Measurements from ENCODE around the gene SFTA2.
"Not testable (repeated sequence)": the region's sequence is repeated elsewhere in the genome, so short reads cannot be mapped to it uniquely, and the experiment has no call there.

The SFTA2 gene

GRCh38 chr6:30942338-30943060 is 10.5 kb upstream of the SFTA2 start:
- 18% methylated on average over 15 of the region's 15 CpGs for WGBS
- 0 out of 2 replicates have a peak overlapping the region, but pooled peaks have one; percentile 3 for H3K4me3 ChIP-seq (ENCODE audit: low read length)
- no peak overlapping the region for H3K27ac ChIP-seq (ENCODE audit: low read depth, low read length)
- H3K9me3 ChIP-seq (ENCODE audit: insufficient read depth, low read depth, low read length): no peaks in the 10 kb centered on the region
- peaks cover 8% of the 10 kb centered on the region for H3K4me1 ChIP-seq (ENCODE audit: insufficient read depth, low read length)
- H3K9ac ChIP-seq (ENCODE audit: low read depth, low read length): peak overlapping the region; percentile 28
- H3K36me3 ChIP-seq (ENCODE audit: insufficient read depth, low read length): no peaks in the 10 kb centered on the region
- no peaks in the 10 kb centered on the region for H3K27me3 ChIP-seq (ENCODE audit: insufficient read depth, low read length)

- Histone ChIP-seq H3K27me3 (ENCODE audit: insufficient read depth, low read length) (no peaks in the 10 kb centered on the region), H3K36me3 (ENCODE audit: insufficient read depth, low read length) (no peaks in the 10 kb centered on the region), H3K4me1 (ENCODE audit: insufficient read depth, low read length) (peaks cover 11% of the 10 kb centered on the region), H3K9me3 (ENCODE audit: insufficient read depth, low read depth, low read length) (no peaks in the 10 kb centered on the region), H3K4me3 (ENCODE audit: low read length) (no peak within 1 kb of the TSS), H3K9ac (ENCODE audit: low read depth, low read length) (no peak within 1 kb of the TSS), H3K27ac (ENCODE audit: low read depth, low read length) (no peak within 1 kb of the TSS)
- 90% methylated on average over 16 of the region's 16 CpGs for WGBS
These were observed 8.5 kb upstream of the SFTA2 start, which contains the start of gene MUCL3 for GRCh38 chr6:30940361-30940986. TSS of gene MUCL3 (plus strand) at chr6:30940973. CDS start at chr6:30941000, 27 bp downstream.

GRCh38 chr6:30939473-30939872 is 7.5 kb upstream of the SFTA2 start:
- no peaks in the 10 kb centered on the region for H3K36me3 ChIP-seq (ENCODE audit: insufficient read depth, low read length)
- H3K4me1 ChIP-seq (ENCODE audit: insufficient read depth, low read length): peaks cover 11% of the 10 kb centered on the region
- H3K27ac ChIP-seq (ENCODE audit: low read depth, low read length): no peak overlapping the region
- H3K9me3 ChIP-seq (ENCODE audit: insufficient read depth, low read depth, low read length): no peaks in the 10 kb centered on the region
- H3K4me3 ChIP-seq (ENCODE audit: low read length): no peak overlapping the region
- 90% methylated on average over 3 of the region's 3 CpGs for WGBS
- H3K27me3 ChIP-seq (ENCODE audit: insufficient read depth, low read length): no peaks in the 10 kb centered on the region
- H3K9ac ChIP-seq (ENCODE audit: low read depth, low read length): no peak overlapping the region

- H3K4me1 ChIP-seq (ENCODE audit: insufficient read depth, low read length): peaks cover 11% of the 10 kb centered on the region
- H3K36me3 ChIP-seq (ENCODE audit: insufficient read depth, low read length): no peaks in the 10 kb centered on the region
- no peak overlapping the region for H3K4me3 ChIP-seq (ENCODE audit: low read length)
- no peaks in the 10 kb centered on the region for H3K9me3 ChIP-seq (ENCODE audit: insufficient read depth, low read depth, low read length)
- H3K27ac ChIP-seq (ENCODE audit: low read depth, low read length): no peak overlapping the region
- WGBS: 77% methylated on average over 4 of the region's 4 CpGs
- H3K9ac ChIP-seq (ENCODE audit: low read depth, low read length): no peak overlapping the region
- no peaks in the 10 kb centered on the region for H3K27me3 ChIP-seq (ENCODE audit: insufficient read depth, low read length)
These were observed 6.8 kb upstream of the SFTA2 start for GRCh38 chr6:30938730-30939129.

- Histone ChIP-seq H3K9me3 (ENCODE audit: insufficient read depth, low read depth, low read length) (no peaks in the 10 kb centered on the region), H3K4me3 (ENCODE audit: low read length) (no peak overlapping the region), H3K36me3 (ENCODE audit: insufficient read depth, low read length) (no peaks in the 10 kb centered on the region), H3K4me1 (ENCODE audit: insufficient read depth, low read length) (peaks cover 8% of the 10 kb centered on the region), H3K9ac (ENCODE audit: low read depth, low read length) (no peak overlapping the region), H3K27ac (ENCODE audit: low read depth, low read length) (no peak overlapping the region), H3K27me3 (ENCODE audit: insufficient read depth, low read length) (no peaks in the 10 kb centered on the region)
- WGBS: 69% methylated on average over 5 of the region's 6 CpGs
These were observed 5.3 kb upstream of the SFTA2 start for GRCh38 chr6:30937265-30937664.

- 79% methylated on average over 3 of the region's 3 CpGs for WGBS
- Histone ChIP-seq H3K9ac (ENCODE audit: low read depth, low read length) (no peak overlapping the region), H3K36me3 (ENCODE audit: insufficient read depth, low read length) (no peaks in the 10 kb centered on the region), H3K4me3 (ENCODE audit: low read length) (no peak overlapping the region), H3K27me3 (ENCODE audit: insufficient read depth, low read length) (no peaks in the 10 kb centered on the region), H3K4me1 (ENCODE audit: insufficient read depth, low read length) (peaks cover 3% of the 10 kb centered on the region; the same call in 1 of the 2 replicates), H3K27ac (ENCODE audit: low read depth, low read length) (no peak overlapping the region), H3K9me3 (ENCODE audit: insufficient read depth, low read depth, low read length) (no peaks in the 10 kb centered on the region)
These were observed 3.0 kb upstream of the SFTA2 start for GRCh38 chr6:30935018-30935417.

- Histone ChIP-seq H3K4me3 (ENCODE audit: low read length) (no peak overlapping the region), H3K9ac (ENCODE audit: low read depth, low read length) (no peak overlapping the region), H3K27me3 (ENCODE audit: insufficient read depth, low read length) (no peaks in the 10 kb centered on the region), H3K27ac (ENCODE audit: low read depth, low read length) (no peak overlapping the region), H3K4me1 (ENCODE audit: insufficient read depth, low read length) (peaks cover 3% of the 10 kb centered on the region; the same call in 1 of the 2 replicates), H3K36me3 (ENCODE audit: insufficient read depth, low read length) (peaks cover 9% of the 10 kb centered on the region), H3K9me3 (ENCODE audit: insufficient read depth, low read depth, low read length) (peaks cover 8% of the 10 kb centered on the region; the same call in 1 of the 2 replicates)
- 87% methylated on average over 6 of the region's 6 CpGs for WGBS
These were observed 845 bp upstream of the SFTA2 start for GRCh38 chr6:30932665-30933365.

GRCh38 chr6:30931272-30931671 is 698 bp downstream of the SFTA2 start:
- H3K27ac ChIP-seq (ENCODE audit: low read depth, low read length): no peak overlapping the region
- no peaks in the 10 kb centered on the region for H3K27me3 ChIP-seq (ENCODE audit: insufficient read depth, low read length)
- H3K36me3 ChIP-seq (ENCODE audit: insufficient read depth, low read length): peaks cover 23% of the 10 kb centered on the region
- peaks cover 8% of the 10 kb centered on the region; the same call in 1 of the 2 replicates for H3K9me3 ChIP-seq (ENCODE audit: insufficient read depth, low read depth, low read length)
- H3K4me3 ChIP-seq (ENCODE audit: low read length): no peak overlapping the region
- no peaks in the 10 kb centered on the region for H3K4me1 ChIP-seq (ENCODE audit: insufficient read depth, low read length)
- H3K9ac ChIP-seq (ENCODE audit: low read depth, low read length): no peak overlapping the region
- 64% methylated on average over 8 of the region's 8 CpGs for WGBS

GRCh38 chr6:30930506-30930905 is 1.5 kb downstream of the SFTA2 start:
- no peak overlapping the region for H3K4me3 ChIP-seq (ENCODE audit: low read length)
- WGBS: 94% methylated on average over 4 of the region's 4 CpGs
- H3K4me1 ChIP-seq (ENCODE audit: insufficient read depth, low read length): no peaks in the 10 kb centered on the region

GRCh38 chr6:30928677-30929076 is 3.3 kb downstream of the SFTA2 start:
- H3K9ac ChIP-seq (ENCODE audit: low read depth, low read length): no peak overlapping the region
- peaks cover 44% of the 10 kb centered on the region for H3K36me3 ChIP-seq (ENCODE audit: insufficient read depth, low read length)
- peaks cover 8% of the 10 kb centered on the region; the same call in 1 of the 2 replicates for H3K9me3 ChIP-seq (ENCODE audit: insufficient read depth, low read depth, low read length)
- WGBS: 94% methylated on average over 3 of the region's 3 CpGs
- H3K4me1 ChIP-seq (ENCODE audit: insufficient read depth, low read length): no peaks in the 10 kb centered on the region
- H3K27me3 ChIP-seq (ENCODE audit: insufficient read depth, low read length): no peaks in the 10 kb centered on the region
- H3K27ac ChIP-seq (ENCODE audit: low read depth, low read length): no peak overlapping the region
- no peak overlapping the region for H3K4me3 ChIP-seq (ENCODE audit: low read length)

More at GRCh38 chr6:30930506-30930905, 1.5 kb downstream of the SFTA2 start:
- peaks cover 31% of the 10 kb centered on the region for H3K36me3 ChIP-seq (ENCODE audit: insufficient read depth, low read length)
- peaks cover 8% of the 10 kb centered on the region; the same call in 1 of the 2 replicates for H3K9me3 ChIP-seq (ENCODE audit: insufficient read depth, low read depth, low read length)
- H3K9ac ChIP-seq (ENCODE audit: low read depth, low read length): no peak overlapping the region
- no peaks in the 10 kb centered on the region for H3K27me3 ChIP-seq (ENCODE audit: insufficient read depth, low read length)
- no peak overlapping the region for H3K27ac ChIP-seq (ENCODE audit: low read depth, low read length)

- 97% methylated on average over 2 of the region's 3 CpGs for WGBS
- peaks cover 60% of the 10 kb centered on the region for H3K36me3 ChIP-seq (ENCODE audit: insufficient read depth, low read length)
- not testable (repeated sequence) for H3K27me3 ChIP-seq (ENCODE audit: insufficient read depth, low read length); H3K9ac ChIP-seq (ENCODE audit: low read depth, low read length); H3K4me3 ChIP-seq (ENCODE audit: low read length); H3K9me3 ChIP-seq (ENCODE audit: insufficient read depth, low read depth, low read length); H3K4me1 ChIP-seq (ENCODE audit: insufficient read depth, low read length); H3K27ac ChIP-seq (ENCODE audit: low read depth, low read length)
These were observed 4.9 kb downstream of the SFTA2 start for GRCh38 chr6:30927080-30927479.
